ENCODE data around the gene EIF2B2.

The EIF2B2 gene

GRCh38 chr14:75044752-75045151, 42.0 kb downstream of the EIF2B2 start:
- DNase-seq (ENCODE audit: low spot score): no peak

DNA sequence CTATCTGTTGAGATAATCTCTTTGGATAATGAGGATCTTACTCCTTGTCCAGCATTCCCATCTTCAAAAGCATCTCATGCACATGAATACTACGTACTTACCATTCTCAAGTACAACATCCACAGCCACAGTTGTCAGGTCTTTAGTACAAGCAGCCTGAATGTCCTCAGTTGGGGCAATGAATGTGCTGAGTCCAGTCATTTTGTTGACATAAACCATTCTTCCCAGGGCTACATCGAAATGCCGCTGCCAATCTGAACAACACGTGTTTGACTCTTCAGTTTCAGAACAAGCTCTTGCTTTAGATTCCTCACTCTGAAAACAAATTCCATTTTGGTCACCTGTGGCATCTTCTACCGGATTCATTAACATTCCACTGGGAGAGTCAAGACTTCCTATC, 43.6 kb downstream of the EIF2B2 start:
- no peak for DNase-seq (ENCODE audit: low spot score)

DNA sequence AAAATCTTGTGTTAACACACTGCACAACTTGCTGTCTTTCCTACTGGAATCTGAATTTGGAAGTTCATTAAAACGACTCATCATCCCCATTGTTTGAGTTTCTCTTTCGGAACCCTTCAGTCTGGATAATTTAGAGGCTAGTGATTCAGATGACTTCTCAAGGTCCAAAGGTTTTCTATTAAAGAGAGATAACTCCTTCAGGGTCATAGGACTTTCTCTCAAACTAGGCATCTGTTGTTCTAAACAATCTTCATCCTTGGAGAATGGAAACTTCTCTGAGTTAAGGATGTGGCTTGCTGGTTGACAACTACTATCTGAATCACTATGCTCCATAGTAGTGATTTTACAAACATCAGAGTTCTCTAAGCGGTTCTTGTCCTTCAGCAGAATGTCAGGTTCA, 44.2 kb downstream of the EIF2B2 start:
- DNase-seq (ENCODE audit: low spot score): no peak

- no peak for DNase-seq (ENCODE audit: low spot score)
Measured at GRCh38 chr14:75047506-75047905, 44.8 kb downstream of the EIF2B2 start.

GRCh38 chr14:75048101-75048500, 45.4 kb downstream of the EIF2B2 start:
- no peak for DNase-seq (ENCODE audit: low spot score)

GRCh38 chr14:75049136-75049535, 46.4 kb downstream of the EIF2B2 start:
- no peak for DNase-seq (ENCODE audit: low spot score)

DNA sequence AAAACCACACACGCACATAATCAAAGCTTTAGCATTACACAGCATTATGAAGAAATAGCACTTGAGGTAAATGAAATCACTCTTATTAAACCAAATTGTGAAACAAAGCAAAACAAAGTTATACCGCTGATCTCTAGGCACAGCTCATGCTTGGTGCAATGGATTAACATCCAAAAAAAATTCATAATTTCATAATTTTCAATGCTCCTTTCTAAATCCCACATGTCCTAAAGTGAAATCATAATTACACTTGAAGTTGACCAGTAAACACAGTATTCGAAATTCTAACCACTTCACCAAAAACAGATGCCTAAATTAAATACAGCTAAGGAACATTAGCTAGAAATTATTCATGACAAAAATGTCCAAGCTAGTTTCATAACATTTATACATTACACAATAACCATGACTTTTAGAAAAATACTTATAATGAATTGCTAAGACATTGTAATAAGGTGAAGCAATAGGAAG, 47.0 kb downstream of the EIF2B2 start:
- no peak for DNase-seq (ENCODE audit: low spot score)

DNA sequence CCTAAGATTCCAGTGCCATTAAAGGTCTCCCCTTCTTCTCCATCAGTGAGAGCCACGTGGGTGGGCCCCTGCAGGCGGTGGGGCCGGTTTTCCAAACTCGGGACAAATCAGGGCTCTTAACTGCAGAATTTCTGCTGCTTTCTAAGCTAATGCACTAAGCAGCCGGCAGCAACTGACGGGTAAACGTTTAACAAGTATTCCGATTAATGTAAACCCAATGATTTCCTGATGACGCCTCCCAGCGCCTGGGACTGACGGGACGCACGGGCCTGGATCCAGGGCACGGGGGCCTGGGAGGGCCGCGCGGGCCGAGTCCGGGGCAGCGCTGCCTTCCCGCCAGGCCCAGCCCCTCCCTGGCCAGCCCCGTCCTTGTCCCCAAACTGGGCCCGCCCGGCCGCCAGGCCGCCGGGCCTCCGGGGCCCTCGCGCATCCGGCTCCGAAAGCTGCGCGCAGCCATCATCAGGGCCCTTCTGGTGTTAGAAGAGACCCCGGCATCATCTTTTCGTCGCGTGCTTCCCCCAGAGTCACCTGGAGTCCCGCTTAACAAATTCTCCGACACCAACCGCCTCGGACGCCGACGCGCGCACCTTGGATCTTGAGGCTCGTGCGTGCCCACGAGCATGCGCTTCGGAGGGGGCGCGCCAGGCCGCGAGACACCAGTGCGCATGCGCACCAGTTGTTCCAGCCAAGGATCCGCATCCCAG, 48.3 kb downstream of the EIF2B2 start, which contains the start of gene MLH3:
Gene MLH3 (minus strand): TSS at position 616 of the 704 bp plus-strand sequence. CDS start 1,812 bp downstream, outside the sequence.
- peak; percentile 82 for DNase-seq (ENCODE audit: low spot score)

GRCh38 chr14:75051556-75051899, 48.8 kb downstream of the EIF2B2 start:
- DNase-seq (ENCODE audit: low spot score): no peak

GRCh38 chr14:75053396-75054291, 50.9 kb downstream of the EIF2B2 start:
- no peak for DNase-seq (ENCODE audit: low spot score)

DNA sequence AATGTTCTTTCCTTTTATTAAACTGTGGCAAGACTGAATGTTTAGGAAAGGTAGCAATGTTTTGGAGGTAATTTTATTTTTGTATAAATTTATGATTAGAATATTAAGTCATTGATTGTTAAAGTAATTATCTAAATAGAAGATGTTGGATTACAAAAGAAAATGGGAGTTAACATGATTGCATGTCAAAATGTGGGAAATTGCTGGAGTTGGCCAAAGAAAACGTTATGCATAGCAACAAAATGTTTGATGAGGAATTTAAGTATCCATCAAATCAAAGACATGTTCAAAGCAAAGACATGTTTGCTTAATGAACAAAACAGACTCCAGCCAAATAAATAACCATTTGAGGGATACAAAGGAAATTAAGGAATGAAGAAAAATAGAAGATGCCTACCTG, 51.7 kb downstream of the EIF2B2 start:
- no peak for DNase-seq (ENCODE audit: low spot score)

DNA sequence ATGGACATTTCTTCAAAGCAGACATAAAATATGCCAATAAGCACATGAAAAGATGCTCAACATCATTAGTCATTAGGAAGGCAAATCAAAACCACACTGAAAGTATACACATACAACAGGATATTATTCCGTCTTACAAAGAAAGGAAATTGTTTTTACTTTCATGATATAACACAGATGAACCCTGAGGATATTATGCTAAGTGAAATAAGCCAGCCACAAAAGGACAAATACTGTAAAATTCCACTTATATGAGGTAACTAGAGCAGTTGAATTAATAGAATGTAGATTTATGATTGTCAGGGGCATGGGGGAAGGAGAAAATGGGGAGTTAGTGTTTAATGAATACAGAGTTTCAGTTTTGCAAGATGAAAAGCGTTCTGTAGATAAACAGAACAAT, 56.9 kb downstream of the EIF2B2 start:
- DNase-seq (ENCODE audit: low spot score): no peak

DNA sequence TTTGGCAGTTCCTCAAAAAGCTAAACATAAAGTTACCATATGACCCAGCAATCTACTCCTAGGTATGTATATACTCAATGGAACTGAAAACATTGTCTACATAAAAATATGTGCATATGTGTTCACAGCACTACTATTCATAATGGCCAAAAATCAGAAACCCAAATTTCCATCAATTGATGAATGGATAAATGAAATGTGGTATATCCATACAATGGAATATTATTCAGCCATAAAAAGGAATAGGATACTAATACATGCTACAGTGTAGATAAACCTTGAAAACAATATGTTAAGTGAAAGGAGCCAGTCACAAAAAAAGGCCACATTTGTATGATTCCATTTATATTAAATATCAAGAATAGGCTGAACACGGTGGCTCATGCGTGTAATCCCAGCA, 57.7 kb downstream of the EIF2B2 start:
- no peak for DNase-seq (ENCODE audit: low spot score)
